Measurements from ENCODE around the gene SNN. TPM values are rescaled to one million over a fixed set of nuclear protein-coding genes. Genes with fewer than 3 reads are reported as not detected.

Gene SNN
- 7.3 and 7.9 TPM in 2 replicates for total RNA-seq

DNA sequence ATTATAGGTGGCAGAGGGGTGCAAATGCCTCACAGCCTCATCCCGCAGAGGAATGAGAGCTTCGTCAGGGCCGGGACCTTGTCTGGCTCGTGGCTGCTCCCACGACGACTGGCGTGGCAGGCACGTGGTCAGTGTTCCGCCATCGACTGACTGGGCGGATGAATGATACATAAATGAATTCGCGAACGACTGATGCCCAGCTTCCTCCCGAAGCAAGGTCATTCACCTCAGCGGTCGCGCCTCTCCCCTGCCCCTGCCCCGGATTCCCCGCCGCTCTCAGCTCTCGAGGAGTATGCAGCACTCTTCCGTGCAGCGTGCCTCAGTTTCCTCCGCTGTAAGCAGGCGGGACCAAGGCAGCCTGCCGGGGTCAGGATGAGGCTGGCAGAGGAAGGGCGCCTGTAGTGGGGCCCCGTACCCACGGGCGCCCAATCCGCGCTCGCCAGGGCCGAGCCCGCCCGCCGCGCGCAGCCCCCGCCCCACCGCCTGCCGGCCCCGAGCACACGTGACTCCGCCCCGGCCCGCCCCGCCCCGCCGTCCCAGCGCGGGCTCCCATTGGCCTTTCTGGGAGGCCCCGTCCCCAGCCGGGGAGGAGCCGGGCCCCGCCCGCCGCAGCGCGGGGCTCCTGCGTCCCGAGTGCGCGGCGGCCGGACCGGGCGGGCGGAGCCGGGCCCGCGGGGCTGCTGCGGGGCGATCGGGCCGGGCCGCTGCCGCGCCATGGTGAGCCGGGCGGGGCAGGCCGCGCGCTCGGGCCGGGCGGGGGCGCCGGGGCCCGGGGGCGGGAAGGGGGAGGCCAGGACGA lies at the start of gene SNN:
Gene SNN, plus strand, starts transcription at position 632 of the 799 bp plus-strand sequence. CDS start 7,605 bp downstream, outside the sequence.
- intact Hi-C loops (cut with micrococcal nuclease) = loop anchor here (1.0 to 2.0 kb wide), 4 partner anchors 74 to 724 kb away; partner anchors contain the start of genes CLEC16A, RSL1D1 and TXNDC11

DNA sequence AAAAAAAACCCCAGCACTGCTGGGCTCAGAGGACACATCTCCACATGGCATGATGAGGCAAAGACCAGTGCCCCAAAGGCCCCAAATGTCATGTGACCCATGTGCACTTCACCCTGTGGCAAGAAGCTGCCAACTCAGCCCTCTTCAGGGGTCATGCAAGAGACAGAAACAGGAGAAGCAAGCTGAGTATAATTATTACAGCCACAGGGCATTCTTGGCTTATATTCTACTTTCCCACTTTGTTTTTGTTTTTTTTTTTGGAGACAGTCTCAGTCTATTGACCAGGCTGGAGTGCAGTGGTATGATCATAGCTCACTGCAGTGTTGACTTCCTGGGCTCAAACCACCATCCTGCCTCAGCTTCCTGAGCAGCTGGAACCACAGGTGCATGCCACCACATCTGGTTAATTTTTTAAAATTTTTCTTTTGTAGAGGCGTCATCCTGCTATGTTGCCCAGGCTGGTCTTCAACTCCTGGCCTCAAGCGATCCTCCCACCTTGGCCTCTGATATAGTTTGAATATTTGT lies 48.9 kb upstream of the SNN start:
- Mint-ChIP-seq H3K27ac (peak overlapping the region; percentile 81), H3K27me3 (ENCODE audit: insufficient read depth) (peaks cover 1% of the 10 kb centered on the region), H3K36me3 (ENCODE audit: low read depth) (peaks cover 13% of the 10 kb centered on the region), H3K9me3 (peaks cover 5% of the 10 kb centered on the region), H3K4me1 (ENCODE audit: low read depth) (peaks cover 26% of the 10 kb centered on the region), H3K4me3 (peak overlapping the region; percentile 26)
- DNase-seq (ENCODE audit: low spot score) = peak; percentile 31
- intact Hi-C loops (cut with micrococcal nuclease) = no loop called here

More for the DNA sequence above, at the start of gene SNN:
- DNase-seq (ENCODE audit: low spot score) = peak; percentile 85
- Mint-ChIP-seq H3K27me3 (ENCODE audit: insufficient read depth) (no peaks in the 10 kb centered on the region), H3K4me1 (ENCODE audit: low read depth) (peaks cover 66% of the 10 kb centered on the region), H3K27ac (no peak within 1 kb of the TSS), H3K4me3 (peak within 1 kb of the TSS; percentile 80), H3K9me3 (no peaks in the 10 kb centered on the region), H3K36me3 (ENCODE audit: low read depth) (peaks cover 7% of the 10 kb centered on the region)

DNA sequence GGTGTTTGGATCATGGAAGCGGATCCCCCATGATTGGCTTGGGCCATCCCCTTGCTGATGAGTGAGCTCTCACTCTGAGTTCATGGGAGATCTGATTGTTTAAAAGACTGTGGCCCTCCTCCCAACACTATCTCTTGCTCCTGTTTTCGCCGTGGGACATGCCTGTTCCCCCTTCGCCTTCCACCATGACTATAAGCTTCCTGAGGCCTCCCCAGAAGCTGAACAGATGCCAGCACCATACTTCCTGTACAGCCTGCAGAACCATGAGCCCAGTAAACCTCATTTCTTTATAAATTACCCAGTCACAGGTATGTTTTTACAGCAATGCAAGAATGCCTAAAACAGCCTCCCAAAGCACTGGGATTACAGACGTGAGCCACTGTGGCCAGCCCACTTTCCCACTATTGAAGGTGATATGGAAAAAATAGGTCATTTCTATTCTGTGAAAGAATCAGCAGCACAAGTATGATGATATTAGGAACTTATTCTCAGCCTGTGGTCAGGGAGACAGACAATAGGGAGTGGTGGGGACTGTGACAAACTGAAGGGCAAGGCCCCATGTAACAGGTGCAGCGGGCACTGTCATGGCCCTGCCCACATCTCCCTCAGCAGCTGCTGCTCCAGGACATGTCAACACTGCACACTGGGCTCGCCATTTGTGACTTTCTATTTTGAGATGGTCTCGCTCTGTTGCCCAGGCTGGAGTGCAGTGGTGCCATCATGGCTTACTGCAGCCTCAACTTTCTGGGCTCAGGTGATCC lies 47.8 kb upstream of the SNN start:
- Mint-ChIP-seq H3K4me3 (peak overlapping the region; percentile 25), H3K27ac (peak overlapping the region; percentile 72), H3K9me3 (peaks cover 5% of the 10 kb centered on the region), H3K4me1 (ENCODE audit: low read depth) (peaks cover 33% of the 10 kb centered on the region), H3K36me3 (ENCODE audit: low read depth) (peaks cover 13% of the 10 kb centered on the region), H3K27me3 (ENCODE audit: insufficient read depth) (peaks cover 1% of the 10 kb centered on the region)
- intact Hi-C loops (cut with micrococcal nuclease) = loop anchor here (2.0 kb wide), 1 partner anchor 36 kb away; no protein-coding TSS in a partner anchor
- DNase-seq (ENCODE audit: low spot score) = no peak

DNA sequence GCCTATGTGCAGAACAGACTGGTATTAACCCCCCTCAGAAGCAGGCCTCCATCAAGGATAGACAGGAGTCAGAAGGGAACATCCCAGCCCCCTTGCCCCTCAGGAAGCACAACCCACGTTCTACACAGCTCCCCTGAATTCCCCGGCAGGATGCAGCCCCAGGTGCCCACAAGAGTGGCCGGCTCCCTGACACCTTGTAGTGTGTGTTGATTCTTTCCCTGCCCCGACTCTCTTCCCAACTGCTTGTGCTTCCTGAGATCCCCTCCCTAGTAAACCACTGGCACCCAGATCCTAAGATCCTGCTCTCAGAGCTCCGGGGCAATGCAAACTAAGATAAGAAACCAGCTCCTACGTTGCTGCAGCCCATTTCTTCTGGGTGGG lies 46.7 kb upstream of the SNN start:
- Mint-ChIP-seq H3K27ac (peak overlapping the region; percentile 83), H3K27me3 (ENCODE audit: insufficient read depth) (peaks cover 1% of the 10 kb centered on the region), H3K4me1 (ENCODE audit: low read depth) (peaks cover 33% of the 10 kb centered on the region), H3K9me3 (peaks cover 5% of the 10 kb centered on the region), H3K36me3 (ENCODE audit: low read depth) (peaks cover 13% of the 10 kb centered on the region), H3K4me3 (peak overlapping the region; percentile 71)
- DNase-seq (ENCODE audit: low spot score) = no peak
- intact Hi-C loops (cut with micrococcal nuclease) = loop anchor here (2.0 kb wide), 1 partner anchor 37 kb away; no protein-coding TSS in a partner anchor

DNA sequence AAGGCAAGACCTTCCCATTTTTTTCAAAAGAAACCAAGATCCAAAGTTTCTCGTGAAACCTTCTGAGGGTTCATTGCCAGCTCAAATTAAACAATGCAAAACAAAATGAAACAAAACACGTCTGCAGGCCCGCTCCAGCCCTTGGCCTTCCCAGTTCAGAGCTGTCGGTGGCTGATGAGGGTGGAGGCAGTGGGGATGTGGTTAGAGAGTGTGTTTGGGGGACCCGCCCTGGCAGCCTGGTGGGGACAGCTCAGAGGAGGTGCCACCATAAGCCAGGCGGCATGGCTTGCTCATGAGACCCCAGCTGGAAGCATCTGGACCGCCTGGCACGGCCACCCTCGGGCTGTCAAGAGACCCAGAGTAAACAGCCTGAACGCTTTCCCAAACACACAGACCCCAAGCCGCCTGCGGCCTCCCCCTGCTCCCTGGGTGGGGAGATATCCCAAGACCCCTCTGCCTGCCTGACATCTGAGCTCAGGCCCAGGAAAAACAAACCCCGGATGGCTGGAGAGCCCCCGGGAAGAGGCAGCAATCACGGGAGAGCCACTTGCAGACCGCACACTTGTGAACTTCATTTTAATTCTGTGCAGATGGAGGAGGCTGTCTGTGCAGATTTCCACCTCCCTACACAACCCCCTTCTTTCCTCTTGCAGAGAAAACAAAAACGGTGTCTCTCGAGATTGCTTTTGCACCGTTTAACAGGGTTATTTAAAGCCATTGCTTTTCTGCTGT lies 46.2 kb upstream of the SNN start:
- H3K36me3 Mint-ChIP-seq (ENCODE audit: low read depth) = peaks cover 13% of the 10 kb centered on the region
- DNase-seq (ENCODE audit: low spot score) = peak; percentile 40
- H3K27me3 Mint-ChIP-seq (ENCODE audit: insufficient read depth) = peaks cover 1% of the 10 kb centered on the region
- H3K27ac Mint-ChIP-seq = peak overlapping the region; percentile 83
- H3K9me3 Mint-ChIP-seq = peaks cover 5% of the 10 kb centered on the region
- peak overlapping the region; percentile 71 for H3K4me3 Mint-ChIP-seq
- H3K4me1 Mint-ChIP-seq (ENCODE audit: low read depth) = peaks cover 33% of the 10 kb centered on the region
- intact Hi-C loops (cut with micrococcal nuclease) = loop anchor here (2.0 kb wide), 1 partner anchor 37 kb away; no protein-coding TSS in a partner anchor

DNA sequence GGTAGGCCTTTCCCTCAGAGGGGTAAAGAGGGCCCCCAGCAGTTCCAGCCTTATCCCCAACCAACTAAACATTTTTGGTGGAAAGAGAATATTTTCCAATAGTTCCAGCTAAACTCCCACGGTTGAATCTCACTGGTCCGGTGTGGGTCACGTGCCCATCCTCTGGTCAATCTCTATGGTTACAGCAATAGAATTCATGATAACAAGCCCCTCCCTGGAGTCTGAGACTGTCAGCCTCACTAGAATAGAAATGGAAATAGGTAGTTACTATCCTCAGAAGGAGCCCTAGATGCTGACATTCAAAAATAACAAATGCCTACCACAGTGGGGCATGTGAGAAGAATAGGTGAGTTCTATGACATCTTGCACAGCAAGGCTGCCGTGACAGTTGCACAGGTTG lies 44.0 kb upstream of the SNN start:
- Mint-ChIP-seq H3K36me3 (ENCODE audit: low read depth) (peaks cover 13% of the 10 kb centered on the region), H3K27ac (peak overlapping the region; percentile 55), H3K4me1 (ENCODE audit: low read depth) (peaks cover 40% of the 10 kb centered on the region), H3K9me3 (peaks cover 5% of the 10 kb centered on the region), H3K27me3 (ENCODE audit: insufficient read depth) (no peaks in the 10 kb centered on the region), H3K4me3 (peak overlapping the region; percentile 53)
- intact Hi-C loops (cut with micrococcal nuclease) = no loop called here
- DNase-seq (ENCODE audit: low spot score) = no peak

DNA sequence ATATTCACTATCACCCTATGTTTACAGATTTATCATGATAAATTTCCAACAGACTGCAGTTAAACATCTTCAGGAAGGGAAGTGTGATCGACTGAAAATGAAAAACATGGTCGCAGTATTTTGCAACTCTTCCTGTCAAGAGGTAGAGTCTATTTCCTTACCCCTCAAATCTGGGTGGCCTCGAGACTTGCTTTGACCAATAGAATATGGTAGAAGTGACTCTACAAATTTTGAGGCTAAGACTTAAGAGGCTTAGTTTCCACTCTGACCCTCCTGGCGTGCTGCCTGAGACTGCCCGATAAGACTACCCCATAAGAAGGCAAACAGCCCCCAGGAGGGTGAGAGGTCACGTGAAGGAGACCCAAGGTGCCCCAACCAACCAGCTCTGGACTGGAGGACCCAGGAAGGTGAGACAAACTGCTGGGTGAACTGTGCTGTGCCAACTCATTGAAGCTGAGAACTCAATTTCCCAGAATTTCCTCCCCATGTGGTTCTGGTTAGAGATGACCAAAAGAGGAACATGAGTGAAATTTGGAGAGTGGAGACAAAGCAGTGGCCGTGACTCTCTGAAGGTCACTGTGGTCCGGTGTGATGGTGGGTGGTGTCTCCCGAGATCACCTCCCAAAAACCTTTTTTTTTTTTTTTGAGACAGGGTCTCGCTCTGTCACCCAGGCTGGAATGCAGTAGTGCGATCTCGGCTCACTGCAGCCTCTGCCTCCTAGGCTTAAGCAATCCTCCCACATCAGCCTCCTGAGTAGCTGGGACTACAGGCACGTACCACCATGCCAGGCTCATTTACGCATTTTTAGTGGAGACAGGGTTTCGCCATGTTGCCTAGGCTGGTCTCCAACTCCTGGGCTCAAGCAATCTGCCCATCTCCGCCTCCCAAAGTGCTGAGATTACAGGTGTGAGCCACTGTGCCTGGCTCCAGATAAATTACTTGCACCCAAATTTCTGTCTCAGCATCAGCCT lies 43.3 kb upstream of the SNN start:
- no peaks in the 10 kb centered on the region for H3K27me3 Mint-ChIP-seq (ENCODE audit: insufficient read depth)
- intact Hi-C loops (cut with micrococcal nuclease) = no loop called here
- peaks cover 5% of the 10 kb centered on the region for H3K9me3 Mint-ChIP-seq
- H3K4me1 Mint-ChIP-seq (ENCODE audit: low read depth) = peaks cover 42% of the 10 kb centered on the region
- peak overlapping the region; percentile 15 for H3K4me3 Mint-ChIP-seq
- no peak for DNase-seq (ENCODE audit: low spot score)
- H3K27ac Mint-ChIP-seq = no peak overlapping the region
- peaks cover 12% of the 10 kb centered on the region for H3K36me3 Mint-ChIP-seq (ENCODE audit: low read depth)

DNA sequence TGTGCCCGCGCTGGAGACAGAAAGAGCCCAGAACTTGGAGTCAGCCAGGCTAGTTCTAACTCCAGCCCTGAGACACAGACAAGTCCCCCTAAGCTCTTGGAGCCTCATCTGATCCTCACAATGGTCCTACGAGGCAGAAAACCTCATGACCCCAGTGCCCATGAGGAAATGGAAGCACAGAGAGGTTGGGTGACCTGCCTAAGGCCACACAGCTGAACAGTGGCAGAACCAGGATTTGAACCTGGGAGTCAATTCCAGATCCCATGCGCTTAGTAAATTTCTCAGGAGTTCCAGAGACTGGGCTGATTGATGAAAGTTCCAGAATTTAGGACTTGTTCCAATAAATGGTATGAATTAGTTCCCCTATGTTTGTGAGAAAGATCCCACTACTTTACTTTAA lies 42.5 kb upstream of the SNN start:
- no peaks in the 10 kb centered on the region for H3K9me3 Mint-ChIP-seq
- no peak for DNase-seq (ENCODE audit: low spot score)
- peaks cover 8% of the 10 kb centered on the region for H3K36me3 Mint-ChIP-seq (ENCODE audit: low read depth)
- intact Hi-C loops (cut with micrococcal nuclease) = no loop called here
- peaks cover 36% of the 10 kb centered on the region for H3K4me1 Mint-ChIP-seq (ENCODE audit: low read depth)
- no peaks in the 10 kb centered on the region for H3K27me3 Mint-ChIP-seq (ENCODE audit: insufficient read depth)
- H3K27ac Mint-ChIP-seq = peak overlapping the region; percentile 40
- no peak overlapping the region for H3K4me3 Mint-ChIP-seq

DNA sequence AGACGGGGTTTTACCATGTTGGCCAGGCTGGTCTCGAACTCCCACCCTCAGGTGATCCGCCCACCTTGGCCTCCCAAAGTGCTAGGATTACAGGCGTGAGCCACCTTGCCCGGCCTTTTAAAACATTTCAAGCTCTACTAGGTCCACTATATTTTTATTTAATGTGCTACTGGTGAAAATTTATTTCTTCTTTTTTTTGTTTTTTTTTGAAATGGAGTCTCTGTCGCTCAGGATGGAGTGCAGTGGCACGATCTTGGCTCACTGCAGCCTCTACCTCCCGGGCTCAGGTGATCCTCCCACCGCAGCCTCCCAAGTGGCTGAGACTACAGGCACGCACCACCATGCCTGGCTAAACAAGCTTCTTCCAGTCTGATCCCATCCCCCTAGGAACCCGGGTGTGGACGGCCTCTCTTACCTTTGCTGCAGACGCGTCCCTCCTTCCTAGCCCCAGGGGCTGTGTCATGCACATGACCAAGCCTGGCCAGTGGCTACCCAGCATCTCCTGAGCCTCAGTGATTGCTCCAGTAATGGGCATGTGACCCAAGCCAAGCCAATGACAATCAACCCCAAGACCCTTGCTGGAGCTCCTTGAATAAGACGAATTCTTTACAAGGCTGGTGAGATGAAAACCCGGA lies 41.5 kb upstream of the SNN start:
- Mint-ChIP-seq H3K4me3 (no peak overlapping the region), H3K9me3 (no peaks in the 10 kb centered on the region), H3K27ac (no peak overlapping the region), H3K36me3 (ENCODE audit: low read depth) (peaks cover 4% of the 10 kb centered on the region), H3K4me1 (ENCODE audit: low read depth) (peaks cover 30% of the 10 kb centered on the region), H3K27me3 (ENCODE audit: insufficient read depth) (no peaks in the 10 kb centered on the region)
- intact Hi-C loops (cut with micrococcal nuclease) = no loop called here
- no peak for DNase-seq (ENCODE audit: low spot score)

DNA sequence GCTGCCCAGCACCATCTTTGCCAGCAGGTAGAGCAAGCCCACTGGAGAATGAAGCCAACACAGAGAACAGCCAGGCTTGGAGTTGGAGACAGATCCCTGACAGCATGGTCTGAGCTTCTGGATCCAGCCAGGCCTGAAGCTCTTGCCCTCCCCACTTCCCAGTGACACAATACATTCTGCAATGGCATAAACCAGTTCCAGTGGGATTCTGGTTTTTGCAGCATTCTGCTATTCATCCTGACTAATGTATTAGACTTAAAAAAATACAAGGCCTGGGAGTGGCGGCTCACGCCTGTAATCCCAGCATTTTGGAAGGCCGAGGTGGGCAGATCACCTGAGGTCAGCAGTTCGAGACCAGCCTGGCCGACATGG lies 41.0 kb upstream of the SNN start:
- peaks cover 2% of the 10 kb centered on the region for H3K27me3 Mint-ChIP-seq (ENCODE audit: insufficient read depth)
- H3K36me3 Mint-ChIP-seq (ENCODE audit: low read depth) = peaks cover 4% of the 10 kb centered on the region
- H3K27ac Mint-ChIP-seq = no peak overlapping the region
- peaks cover 28% of the 10 kb centered on the region for H3K4me1 Mint-ChIP-seq (ENCODE audit: low read depth)
- H3K9me3 Mint-ChIP-seq = no peaks in the 10 kb centered on the region
- no peak overlapping the region for H3K4me3 Mint-ChIP-seq
- intact Hi-C loops (cut with micrococcal nuclease) = no loop called here
- DNase-seq (ENCODE audit: low spot score) = no peak

DNA sequence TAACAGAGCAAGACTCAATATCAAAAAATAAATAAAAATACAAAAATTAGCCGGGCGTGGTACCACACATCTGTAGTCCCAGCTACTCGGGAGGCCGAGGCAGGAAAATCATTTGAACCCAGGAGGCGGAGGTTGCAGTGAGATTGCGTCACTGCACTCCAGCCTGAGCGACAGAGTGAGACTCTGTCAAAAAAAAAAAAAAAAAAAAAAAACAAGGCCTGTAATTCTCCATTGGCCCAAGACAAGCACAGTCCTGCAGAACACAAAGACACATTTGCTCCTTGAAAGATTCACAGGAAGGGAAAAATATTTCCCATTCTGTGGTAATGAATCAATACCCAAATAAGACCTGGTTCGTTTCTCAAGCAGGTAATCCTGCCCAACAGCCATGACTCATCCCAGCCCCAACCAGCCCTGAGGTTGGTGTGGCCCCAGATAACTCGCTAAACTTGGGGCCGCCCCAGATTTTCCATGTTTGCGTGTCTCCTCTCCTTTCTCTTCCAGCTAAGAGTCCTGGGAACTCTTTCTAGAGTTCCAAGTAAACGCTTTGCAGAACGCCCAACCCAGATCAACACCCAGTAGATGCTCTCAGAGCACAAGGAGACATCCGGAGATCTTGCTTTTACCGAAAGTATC lies 40.3 kb upstream of the SNN start:
- H3K4me3 Mint-ChIP-seq = no peak overlapping the region
- intact Hi-C loops (cut with micrococcal nuclease) = no loop called here
- H3K4me1 Mint-ChIP-seq (ENCODE audit: low read depth) = peaks cover 28% of the 10 kb centered on the region
- H3K27ac Mint-ChIP-seq = peak overlapping the region; percentile 13
- peaks cover 4% of the 10 kb centered on the region for H3K36me3 Mint-ChIP-seq (ENCODE audit: low read depth)
- DNase-seq (ENCODE audit: low spot score) = no peak
- H3K27me3 Mint-ChIP-seq (ENCODE audit: insufficient read depth) = peaks cover 2% of the 10 kb centered on the region
- no peaks in the 10 kb centered on the region for H3K9me3 Mint-ChIP-seq

Data from activated T-helper 1 cell treated with anti-CD3 and anti-CD28 coated beads, Interleukin-12 subunit alpha, Interleukin-12 subunit beta, Interleukin-2, Interleukin-4 antibody, amounts not matched to agents 30 ng/mL and 10 ng/mL and 1 ng/mL, durations not matched to agents 14 hours and 24 hours and 36 hours (primary cell).